GM18870 (cell line): ENCODE results near the gene RASSF9.

Experiments used
- ATAC-seq: cut with Tn5 transposase; IDR thresholded peaks from one replicate; pipeline ENCODE4 v1.9.1; 2021; ENCODE audit warnings: moderate library complexity; ENCODE audit not compliant: unreplicated experiment

The RASSF9 gene

DNA sequence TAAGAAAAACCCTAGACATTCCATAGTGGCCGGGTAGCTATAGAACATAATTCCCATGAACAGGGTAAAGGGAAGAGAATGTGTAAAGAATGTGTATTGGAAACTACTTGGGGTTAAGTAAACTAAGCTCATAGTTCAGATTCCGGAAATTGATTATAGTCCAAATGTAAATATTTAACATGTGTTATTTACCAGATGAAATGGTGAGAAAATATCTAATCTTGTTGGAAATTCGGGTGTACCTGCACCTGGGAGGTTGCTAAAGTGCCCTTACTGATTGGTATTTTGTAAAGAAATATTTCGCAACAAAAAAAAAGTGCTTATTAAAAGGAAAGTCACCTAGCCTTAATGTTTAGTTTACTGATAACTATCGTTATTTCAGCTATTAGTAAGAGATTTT, 14.4 kb downstream of the RASSF9 start:
- no peak for ATAC-seq

DNA sequence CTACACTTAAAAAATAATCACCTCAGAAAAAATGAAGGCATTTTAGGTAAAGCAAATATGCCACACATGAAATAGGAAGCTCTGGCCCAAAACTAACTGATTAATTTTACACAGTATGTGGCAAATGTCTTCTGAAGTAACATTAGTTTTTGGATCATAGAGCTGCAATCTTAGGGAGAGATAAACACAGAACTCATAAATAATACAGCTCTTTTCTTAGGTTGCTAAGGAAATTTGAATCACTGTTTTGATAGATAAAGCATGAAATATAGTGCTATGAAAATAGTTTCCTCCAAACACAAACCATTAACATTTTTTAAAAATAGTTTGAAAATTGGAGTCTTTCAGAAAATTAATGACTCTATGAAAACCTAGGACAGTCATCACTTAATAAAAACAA, 15.0 kb downstream of the RASSF9 start:
- no peak for ATAC-seq

DNA sequence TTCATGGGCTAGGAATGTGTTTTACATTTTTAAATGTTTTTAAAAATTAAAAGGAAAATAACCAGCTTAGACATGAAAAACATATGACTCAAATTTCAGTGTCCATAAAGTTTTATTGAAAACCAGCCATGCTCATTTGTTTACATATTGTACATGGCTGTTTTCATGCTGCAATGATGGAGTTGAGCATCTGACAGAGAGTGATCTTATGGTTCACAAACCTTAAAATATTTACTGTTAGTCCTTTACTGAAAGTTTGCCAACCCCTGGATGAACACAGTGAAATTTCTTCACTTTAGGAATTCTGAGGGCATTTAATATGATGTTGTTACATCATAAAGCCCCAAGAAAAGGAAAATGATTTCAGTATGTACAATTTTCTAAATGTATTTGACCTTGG, 16.1 kb downstream of the RASSF9 start:
- ATAC-seq = no peak

DNA sequence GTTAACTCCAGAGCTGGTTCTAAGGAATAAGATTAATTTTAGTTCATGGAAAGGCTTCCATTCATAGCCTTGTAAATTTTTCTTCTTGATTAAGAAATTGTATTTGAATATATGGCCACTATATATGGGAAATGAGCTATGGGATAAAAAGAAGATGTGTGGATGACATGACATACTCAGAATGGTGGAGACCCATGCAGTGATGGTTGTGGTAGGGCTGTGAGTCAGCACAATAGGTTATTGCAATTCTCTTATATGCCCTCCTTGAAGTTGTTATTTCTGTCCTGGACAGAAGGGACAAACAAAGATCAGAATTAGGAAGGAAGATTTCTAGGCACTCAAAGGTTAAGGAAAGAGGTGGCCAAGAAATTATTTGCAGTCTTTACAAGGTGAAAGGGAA, 21.5 kb downstream of the RASSF9 start:
- no peak for ATAC-seq

DNA sequence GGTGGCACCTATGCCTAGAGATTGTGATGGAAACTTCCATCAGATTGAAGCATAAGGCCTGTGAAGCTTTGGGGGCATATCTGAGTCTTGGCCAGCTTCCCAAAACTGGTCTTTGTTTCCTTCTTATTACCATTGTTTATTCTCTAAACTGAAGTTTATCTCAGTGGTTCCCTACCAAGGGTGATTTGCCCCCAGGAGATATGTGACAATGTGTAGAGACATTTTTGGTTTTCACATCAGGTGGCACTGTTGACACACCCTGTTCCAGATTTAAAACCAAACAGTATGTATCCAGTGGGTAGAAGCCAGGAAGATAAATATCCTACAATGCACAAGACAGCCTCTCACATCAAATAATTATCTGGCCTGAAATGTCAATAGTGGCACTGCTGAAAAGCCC, 22.1 kb downstream of the RASSF9 start:
- no peak for ATAC-seq

DNA sequence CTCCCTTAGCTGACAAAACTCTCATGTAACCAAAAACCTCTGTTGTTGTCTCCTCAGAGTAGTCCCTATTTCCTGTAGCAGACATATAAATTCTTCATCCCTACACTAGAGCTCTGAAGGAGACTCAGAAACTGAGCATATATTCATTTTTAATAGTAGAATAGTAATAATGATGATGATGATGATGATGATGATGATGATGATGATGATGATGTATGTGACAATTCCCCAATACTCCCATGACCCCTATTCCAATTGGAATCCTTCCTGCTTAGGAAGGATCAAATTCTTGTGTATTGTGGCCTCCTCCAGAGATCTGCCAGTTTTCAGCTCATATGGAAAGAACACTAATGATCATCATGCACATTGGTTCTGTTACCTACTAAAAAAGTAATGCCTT, 26.7 kb downstream of the RASSF9 start:
- no peak for ATAC-seq

DNA sequence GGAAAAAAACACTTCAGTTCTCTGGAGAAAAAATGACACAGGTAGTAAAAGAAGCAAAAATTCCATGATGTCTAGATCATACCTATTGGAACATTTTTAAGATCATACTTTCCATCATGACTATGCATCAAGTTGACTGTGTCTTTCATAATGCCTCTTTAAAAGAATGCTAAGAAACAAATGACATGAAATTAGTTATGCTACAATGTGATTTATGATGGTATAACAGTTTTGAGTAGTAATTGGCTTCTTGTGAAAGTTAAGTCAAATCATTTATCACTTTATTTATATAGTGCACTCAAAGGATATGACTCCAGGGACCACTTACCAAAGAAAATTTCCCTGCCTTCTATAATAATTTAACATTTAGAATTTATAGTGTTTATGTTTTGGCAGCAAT, 28.5 kb downstream of the RASSF9 start:
- ATAC-seq = no peak

DNA sequence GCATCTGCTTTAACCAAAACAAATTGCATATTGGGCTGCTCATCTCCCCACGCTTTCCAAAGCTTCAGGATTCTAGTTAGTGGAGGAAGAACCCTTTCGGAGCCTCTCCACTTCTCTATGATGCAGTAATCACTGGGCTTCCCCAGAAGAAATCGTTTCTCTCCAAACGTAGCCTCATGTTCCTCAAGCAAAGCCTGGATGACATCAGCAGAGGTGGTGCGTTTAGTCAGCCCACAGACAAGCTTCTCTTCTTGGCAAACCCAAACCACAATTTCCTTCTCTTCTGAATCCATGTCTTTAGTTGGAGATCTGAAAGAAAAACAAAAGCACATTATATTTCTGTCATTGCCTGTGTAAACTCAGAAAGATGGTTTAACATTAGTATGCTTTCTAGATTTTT, 30.6 kb downstream of the RASSF9 start:
- no peak for ATAC-seq

DNA sequence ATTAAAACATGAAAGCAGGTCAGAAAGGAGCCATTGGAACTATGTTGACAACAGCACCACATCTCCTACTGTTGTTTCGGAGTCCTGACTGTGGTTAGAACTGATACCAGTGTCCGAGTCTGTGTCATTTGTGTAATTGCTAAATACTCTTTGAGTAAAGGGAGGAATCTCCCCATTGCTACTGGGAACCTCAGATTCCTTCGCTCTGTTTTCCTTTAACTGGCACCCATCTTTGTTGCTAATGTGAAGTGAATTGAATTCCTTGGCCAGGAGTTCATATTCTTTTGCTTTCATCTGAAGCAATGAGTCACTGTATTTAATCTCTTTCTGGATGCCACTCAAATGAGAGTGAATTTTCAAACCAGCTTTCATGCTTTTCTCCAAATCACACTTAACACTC, 31.5 kb downstream of the RASSF9 start:
- ATAC-seq = no peak

DNA sequence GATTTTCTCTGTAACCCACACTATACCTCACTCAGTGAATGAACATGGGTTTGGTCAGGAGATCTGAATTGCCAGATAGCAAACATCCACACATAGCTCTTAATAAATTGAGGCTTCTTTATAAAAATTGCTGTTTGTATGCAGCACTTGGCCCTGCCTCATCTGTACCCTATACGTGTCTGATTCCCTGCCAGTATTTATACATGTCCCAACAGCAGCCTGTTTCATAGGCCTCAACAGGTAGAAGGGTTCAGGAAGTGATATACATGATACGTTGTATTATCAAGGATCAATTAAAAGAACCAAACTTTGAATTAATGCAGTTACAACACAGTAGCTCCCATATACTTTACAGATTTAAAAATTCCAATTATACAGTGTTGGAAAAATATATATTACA, 32.3 kb downstream of the RASSF9 start:
- no peak for ATAC-seq

DNA sequence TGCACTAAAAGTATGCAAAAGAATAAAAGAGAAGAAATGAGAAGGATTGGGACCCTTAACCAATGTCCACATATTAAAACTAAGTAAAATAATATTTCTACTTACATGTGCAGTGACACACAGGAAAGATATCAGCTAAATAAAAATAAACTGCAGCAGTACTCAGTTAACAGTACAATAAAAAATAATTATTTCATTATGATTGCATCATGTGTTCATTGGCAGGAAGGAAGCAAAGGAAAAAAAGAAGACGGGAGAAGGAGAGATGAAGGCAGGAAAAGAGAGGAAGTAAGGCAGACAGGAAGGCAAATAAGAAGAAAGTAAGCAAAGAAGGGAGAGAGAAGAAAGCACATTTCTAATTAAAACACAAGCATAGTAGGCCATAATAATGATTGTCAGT, 33.0 kb downstream of the RASSF9 start:
- ATAC-seq = no peak

DNA sequence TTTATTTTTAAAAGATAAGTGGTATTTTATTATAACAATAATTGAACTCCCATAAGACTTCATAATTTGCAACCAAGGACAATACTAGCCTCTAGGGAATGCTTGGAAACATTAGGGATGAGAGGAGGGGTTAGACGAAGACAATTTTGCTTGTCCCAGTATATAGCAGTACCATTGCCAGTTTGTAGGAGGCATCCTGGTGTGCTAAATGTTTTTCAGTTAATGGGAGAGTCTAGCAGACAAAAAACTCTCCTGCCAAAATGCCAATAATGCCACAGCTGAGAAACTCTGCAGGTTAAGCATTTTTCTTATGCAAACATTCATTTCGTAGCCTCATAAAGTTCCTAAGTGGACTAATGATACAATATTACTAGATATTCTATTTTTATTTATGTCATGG, 38.1 kb downstream of the RASSF9 start:
- no peak for ATAC-seq

DNA sequence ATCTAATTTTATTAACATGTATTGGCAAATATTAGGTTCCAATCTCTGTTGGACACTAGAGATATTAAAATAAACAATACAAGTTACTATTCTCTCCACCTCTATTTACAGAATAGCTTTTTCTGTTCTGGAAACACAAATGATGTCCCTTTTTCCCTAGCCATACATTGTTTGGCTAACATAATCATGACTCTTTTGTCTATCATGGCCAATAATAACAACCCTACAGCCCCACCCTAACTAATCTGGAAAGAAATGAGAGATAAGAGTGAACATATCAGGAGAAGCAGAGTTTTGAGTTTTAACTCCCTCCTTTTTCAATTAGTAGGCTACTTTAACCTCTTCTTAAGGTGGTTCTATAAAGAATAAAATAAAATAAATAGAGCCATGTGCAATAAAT, 40.2 kb downstream of the RASSF9 start:
- ATAC-seq = no peak

DNA sequence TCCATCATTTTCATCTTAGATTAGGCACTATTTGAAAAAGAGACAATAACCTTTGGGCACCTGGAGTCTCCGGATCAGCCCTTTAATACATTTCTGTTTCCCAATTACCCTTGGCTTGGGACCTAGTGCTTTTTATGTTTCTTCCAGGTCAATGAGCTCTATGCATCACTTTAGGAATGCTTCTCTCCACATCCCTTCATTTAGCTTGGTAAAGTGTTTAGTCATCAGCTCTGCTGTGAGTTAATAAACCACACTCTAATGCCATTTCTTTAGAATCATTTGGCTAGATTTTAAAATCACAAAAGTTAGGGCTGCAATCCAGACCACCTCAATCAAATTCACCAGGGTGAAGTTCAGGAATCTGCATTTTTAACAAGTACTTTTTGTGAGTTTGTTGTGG, 41.7 kb downstream of the RASSF9 start:
- no peak for ATAC-seq

DNA sequence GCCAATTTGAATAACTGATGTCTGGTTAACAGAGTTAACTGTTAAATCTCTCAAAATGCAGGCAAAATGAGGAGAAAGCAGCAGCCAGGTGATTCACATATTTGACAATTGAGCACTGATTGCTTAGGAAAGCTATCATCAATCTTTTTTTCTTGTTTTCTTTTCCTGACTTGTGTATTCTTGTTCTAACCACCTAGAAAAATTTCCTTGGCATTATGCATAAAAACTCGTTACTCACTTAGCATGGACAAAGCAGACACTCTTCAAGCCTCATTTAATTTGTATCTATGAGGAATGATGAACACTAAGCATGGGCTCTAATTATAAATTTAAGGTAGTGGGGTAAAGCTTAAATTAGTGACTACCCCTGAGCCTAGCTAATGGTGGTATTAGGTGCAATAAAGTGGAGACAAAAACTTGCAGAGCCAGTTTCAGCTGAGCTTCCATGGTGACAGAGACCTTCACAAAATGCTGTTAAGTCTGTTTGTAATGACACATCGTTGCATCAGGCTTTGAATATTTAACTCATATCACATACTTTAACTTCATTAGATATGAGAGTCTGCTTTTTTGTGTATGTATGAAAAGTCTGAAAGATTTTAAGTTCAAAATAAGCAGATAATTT, 52.0 kb downstream of the RASSF9 start:
- ATAC-seq = no peak

DNA sequence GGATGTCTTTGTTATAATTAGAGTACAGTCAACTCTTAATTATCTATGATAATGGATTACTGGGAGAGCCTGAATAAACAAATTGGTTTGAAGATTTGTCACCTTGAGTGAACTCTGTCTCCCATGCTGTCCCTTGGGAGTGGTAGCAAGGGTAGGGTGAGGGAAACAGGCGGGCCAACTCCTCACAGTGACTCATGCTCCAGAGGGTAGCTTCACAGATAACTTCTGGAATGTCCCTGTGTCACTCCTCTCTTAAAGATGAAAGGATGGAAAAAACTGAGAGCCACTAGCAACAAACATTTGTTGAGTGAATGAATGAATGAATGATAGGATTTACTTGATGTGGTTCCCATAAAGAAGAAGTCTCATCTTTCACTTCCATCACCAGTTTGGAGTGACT, 53.5 kb downstream of the RASSF9 start:
- ATAC-seq = no peak

DNA sequence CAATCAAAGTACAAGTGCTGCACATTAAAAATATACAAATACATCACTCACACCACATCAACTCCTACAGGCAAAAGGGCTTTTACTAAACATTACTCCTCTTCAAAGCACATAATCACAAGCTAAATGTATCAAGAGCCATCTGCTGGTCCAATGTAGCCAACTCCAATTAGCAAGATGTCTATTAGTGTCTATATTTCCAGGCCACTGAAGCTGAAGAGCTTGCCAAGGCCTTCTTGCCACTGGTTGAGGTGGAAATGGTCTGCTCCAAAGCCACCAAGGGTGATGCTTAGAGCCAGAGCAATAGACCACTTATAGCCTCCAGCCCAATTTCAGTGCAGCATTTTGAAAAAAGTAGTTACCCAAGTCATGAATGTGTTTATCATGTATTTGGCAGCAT, 54.4 kb downstream of the RASSF9 start:
- no peak for ATAC-seq

DNA sequence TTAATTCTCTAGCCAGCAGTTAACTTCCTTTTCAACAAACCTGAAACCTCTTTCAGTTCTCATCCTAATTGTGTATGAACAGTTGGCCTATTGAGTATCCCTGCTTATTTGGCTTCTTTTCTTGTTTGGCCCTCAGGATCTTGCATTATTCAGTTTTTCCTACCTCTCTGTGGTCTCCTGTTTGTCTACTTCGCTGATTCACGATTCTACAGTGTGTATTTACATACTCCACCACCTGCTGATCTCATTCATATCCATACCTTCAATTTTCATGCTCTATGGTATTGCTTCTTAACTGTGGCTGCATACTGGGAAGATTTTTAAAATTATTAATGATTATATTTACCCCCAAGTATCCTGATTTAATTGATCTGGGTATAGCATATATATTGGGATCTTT, 56.4 kb downstream of the RASSF9 start:
- ATAC-seq = no peak

DNA sequence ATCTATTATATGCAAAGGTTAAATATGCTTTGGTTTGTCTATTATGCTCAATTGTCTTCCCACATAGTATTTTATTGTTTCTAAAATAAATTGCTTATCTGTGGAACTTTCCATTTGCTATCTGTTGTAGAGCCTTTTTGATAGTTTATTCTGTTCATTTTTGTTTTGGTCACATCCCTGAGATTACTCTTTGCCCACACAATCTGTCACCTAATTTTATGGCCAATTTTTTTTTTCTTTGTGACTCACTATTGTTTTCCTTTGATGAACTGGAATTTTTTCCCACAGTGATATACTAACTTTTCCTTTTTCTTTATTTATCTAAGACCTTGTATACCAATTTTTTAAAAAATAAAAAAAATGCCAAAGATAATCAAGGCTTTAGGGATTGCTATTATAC, 61.1 kb downstream of the RASSF9 start:
- no peak for ATAC-seq

DNA sequence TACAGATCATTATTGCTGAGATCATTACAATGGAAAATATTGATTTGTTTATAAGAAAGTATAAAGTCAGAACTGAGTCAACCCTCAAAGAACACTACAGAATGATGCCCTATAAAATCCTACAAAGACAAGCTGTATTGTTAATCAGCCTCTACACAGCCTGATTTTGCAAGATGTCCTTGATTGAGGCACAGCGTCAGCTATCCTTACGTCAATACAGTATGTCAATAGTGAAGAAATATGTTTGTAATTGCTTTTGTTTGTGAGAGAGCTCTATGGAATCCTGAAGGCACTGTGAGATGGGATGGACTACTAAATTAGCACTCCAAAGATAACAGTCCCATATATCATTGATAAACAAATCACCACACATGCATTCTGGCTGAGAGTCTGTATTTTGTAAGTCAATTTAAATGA, 70.7 kb downstream of the RASSF9 start:
- ATAC-seq = no peak

DNA sequence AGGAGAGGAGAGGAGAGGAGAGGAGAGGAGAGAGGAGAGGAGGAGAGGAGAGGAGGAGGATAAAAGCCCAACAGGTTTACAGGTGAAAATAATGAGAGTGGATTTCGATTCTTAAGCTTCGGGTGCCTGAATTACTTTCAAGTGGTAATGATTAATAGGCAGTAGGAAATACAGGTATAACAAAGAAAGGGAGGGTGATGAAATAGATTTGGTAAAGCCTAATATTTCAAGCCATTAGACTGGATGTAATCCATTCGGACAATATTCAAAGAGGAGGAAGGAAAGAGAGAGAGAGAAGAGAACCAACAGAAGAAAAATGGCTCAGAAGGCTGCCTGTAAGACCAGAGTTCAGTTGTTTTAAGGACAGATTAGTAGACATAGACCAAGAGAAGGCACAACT, 76.6 kb downstream of the RASSF9 start:
- ATAC-seq = no peak

DNA sequence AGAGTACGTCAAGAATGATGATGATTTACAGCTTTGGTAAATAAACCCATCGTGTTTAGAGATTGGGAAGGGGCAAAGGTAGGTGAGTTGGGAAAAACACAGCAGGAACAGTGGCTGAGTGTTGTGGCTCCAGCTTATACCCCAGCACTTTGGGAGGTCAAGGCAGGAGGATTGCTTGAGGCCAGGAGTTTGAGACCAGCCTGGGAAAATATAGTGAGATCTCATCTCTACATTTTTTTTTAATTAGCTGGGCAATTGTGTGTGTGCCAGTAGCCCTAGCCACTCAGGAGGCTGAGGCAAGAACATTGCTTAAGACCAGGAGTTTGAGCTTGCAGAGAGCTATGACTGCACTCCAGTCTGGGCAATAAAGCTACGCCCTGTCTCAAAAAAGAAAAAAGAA, 77.1 kb downstream of the RASSF9 start:
- ATAC-seq = no peak

DNA sequence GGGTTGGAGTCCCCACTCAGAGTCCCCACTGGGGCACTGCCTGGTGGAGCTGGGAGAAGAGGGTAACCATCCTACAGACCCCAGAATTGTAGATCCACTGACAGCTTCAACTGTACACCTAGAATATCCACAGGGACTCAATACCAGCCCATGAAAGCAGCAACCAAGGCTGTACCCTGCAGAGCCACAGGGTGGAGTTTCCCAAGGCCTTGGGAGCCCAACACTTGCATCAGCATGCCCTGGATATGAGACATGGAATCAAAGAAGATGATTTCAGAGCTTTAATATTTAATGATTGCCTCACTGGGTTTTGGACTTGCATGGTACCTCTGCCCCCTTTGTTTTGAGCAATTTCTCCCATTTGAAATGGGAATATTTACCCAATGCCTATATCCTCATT, 80.4 kb downstream of the RASSF9 start:
- no peak for ATAC-seq
